Activated CD4-positive, CD25-positive, alpha-beta regulatory T cell treated with anti-CD3 and anti-CD28 coated beads, Interleukin-2, amount 50 U/mL, for 24 hours (primary cell): ENCODE data around the gene BANF2.
"Not testable (repeated sequence)": the region's sequence is repeated elsewhere in the genome, so short reads cannot be mapped to it uniquely, and the experiment has no call there.

Experiments used
- ATAC-seq, 2 donors: fragments of 150-1000 bp; cut with Tn5 transposase; one replicate each; pipeline ENCODE4 v1.10.0; 2021; ENCODE audit warnings: mild to moderate bottlenecking in 1 of 2, moderate library complexity in 1 of 2

BANF2 gene

DNA sequence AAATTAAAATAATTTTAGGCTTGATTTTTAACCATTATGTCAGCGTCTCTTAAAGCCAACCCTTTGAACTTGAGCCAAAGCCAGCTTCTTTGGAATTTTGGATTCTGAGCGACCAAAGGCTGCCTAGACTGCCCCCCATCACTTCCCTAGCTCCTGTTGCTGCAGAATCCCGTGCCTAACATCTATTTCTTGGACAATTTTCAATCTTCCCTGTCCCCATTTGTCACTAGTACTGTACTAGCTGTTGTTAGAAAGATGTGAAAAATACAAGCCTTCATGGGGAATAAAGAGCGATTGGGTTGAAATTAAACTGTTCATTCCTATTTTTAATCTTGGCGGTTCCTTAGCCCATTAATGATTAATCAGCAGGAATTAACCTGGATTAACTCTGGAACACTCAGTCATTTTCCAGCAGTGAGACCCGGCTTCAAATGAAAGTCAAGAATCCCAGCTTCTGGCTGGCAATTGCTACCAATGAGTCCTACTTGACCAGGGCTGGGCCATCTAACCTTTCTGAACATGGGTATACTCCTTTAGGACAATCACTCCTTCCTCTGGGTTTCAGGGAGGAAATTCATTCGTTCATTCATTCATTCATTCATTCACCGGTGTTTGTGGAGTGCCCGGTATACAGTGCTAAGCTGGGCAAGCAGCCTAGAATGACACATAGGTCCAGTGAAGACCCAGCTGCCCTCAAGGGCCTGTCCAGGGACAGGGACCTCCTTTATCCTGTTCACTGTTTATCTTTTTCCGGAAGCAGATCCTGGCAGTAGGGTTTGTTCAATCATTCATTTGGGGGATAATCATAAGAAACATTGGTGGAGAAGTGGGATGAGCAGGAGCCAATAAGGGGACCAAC lies 16.3 kb upstream of the BANF2 start:
- no peak for ATAC-seq

DNA sequence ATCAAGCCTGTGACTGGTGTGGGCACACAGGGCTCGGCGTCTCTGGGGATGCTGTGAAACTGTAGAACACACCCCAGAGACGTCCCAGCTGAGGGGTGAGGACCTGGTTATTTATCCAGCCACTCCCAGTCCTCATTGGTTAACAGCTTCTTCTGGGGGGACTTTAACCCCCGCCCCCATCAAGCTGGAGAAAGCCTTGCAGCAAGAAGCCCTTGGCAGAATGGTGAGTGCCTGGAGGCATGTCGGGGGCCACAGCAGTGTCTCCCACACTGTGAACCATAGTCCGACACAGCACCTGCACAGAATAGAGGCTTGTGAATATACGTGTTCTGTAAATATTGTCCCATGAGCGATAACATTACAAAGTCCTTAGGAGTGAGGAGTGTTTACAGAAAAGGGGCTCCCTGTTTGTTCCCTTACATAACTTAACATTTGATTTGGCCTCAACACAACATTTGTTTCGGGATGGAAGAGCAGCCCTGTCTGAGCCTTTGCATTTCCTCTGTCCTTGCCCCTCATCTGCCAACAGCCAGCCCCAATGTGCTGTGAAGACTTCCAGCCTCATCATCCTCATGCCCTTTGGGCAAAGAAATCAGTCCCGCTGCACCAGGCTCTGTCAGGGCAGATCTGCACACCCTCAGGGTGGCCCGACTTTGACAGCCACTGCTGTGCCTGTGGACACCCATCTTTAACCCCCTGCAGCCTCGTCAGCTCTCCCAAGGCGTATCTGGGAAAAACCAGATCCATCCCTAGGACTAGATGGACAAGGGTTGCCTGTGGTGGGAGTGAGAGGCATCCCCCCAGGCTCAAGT lies 15.5 kb upstream of the BANF2 start:
- ATAC-seq = no peak

DNA sequence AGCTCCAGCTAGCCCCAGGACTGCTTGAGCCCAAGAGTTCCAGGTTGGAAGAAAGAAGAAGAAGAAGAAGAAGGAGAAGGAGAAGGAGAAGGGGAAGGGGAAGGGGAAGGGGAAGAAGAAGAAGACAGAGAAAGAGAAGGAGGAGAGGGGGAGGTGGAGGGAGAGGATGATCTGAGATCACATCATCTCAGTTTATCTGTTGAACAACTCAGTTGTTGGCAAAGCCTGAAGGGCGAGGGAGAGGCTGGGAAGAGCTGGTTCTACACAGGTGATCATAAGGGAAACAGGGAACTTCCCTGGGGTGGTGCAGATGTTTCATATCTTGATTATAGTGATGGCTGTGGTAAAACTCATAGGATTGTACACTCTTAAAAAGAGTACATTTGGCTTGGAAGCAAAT lies 14.6 kb upstream of the BANF2 start:
- ATAC-seq = no peak

- no peak for ATAC-seq
Measured at GRCh38 chr20:17687800-17688199, 12.0 kb upstream of the BANF2 start.

GRCh38 chr20:17688965-17689364 lies 10.8 kb upstream of the BANF2 start:
- no peak for ATAC-seq

DNA sequence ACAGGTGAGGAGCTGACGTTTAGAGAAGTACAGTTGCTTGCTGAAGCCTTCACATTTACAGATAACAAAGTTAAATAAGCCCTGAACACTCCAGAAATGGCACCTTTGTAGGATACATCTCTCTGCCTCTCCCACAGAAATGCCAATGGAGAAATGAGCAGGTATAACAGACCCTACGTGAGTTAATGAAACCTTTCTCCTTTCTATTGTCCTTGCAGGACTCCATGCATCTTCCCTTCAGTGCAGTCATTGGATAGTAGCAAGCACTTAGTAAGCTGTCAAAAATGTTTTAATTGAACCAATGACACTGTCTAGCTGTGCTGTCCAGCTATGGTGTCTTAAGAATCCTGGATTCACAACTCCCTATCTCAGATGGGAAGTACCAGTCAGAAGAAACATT lies 9.6 kb upstream of the BANF2 start:
- ATAC-seq = no peak

DNA sequence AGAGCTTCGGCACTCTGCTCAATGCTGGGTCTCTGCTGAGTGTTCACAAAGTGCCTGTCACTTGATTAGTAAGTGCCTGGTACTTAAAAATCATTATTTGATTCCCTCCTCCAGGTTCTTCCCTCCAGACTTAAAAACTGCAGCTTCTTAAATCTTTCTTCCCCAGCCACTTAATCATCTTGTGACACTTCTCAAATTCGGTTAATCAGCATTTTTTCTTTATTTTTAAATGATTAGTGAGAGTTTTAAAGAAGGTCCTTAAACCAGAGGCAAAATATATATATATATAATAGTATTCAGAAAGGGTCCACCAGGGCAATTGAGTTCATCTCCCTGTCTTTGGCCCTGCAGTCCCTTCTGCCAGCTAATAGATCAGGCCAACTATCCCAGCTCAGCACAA lies 8.0 kb upstream of the BANF2 start:
- no peak for ATAC-seq

- no peak for ATAC-seq
Measured at GRCh38 chr20:17693444-17694001, 6.2 kb upstream of the BANF2 start.

DNA sequence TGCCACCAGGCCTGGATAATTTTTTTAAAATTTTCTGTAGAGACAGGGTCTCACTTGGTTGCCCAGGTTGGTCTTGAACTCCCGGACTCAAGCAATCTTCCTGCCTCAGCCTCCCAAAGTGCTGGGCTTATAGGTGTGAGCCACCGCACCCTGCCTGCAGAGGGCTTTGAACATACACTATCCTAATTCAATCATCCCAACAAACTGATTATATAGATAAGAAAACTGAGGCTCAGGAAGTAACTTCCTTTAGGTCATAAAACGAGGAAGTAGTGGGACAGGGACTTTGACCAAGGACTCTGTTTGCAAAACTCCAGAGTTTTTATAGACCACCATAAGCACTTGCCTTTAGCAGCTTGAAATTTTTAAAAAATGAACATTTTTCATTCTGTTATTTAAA lies 5.0 kb upstream of the BANF2 start:
- no peak for ATAC-seq

DNA sequence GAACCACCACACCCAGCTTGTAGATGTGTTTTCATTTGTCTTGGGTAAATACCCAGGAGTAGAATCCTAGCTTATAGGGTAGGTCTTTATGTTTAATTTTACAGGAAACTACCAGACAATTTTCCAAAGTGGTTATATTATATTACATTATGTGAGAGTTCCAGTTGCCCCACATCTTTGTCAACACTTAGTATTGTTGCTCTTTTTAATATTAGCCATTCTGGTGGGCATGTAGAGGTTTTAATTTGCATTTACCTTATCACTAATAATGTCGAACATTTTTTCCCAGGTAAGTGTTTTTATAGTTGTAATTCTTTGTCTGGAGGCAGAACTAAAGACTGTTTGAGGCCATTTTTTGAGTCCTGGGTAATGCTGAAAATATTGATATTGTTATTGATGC lies 3.5 kb upstream of the BANF2 start:
- no peak for ATAC-seq

- ATAC-seq = no peak
Measured at GRCh38 chr20:17697171-17697570, 2.6 kb upstream of the BANF2 start.

GRCh38 chr20:17698384-17698783 lies 1.4 kb upstream of the BANF2 start:
- no peak for ATAC-seq

GRCh38 chr20:17700637-17701036 lies 871 bp downstream of the BANF2 start:
- ATAC-seq = no peak

DNA sequence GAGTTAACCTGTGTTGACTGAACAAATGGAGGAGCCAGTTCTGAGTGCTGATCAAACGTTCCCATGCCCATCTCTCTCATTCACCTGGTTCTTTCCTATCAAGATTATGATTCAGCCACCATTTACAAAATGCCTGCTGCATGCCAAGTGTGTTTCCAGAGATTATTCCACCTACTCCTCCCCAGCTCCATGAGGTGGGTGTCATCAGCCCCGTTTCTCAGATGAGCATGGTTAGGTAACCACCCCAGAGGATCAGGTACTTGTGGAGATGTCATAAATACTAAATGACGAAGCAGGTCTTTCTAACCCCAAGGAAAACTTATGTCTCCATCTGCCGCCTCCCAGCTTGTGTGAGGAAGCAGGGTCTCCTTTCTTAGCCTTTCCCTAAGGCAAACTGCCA lies 2.1 kb downstream of the BANF2 start:
- ATAC-seq = no peak

GRCh38 chr20:17704589-17705317 lies 5.0 kb downstream of the BANF2 start:
- ATAC-seq = no peak

DNA sequence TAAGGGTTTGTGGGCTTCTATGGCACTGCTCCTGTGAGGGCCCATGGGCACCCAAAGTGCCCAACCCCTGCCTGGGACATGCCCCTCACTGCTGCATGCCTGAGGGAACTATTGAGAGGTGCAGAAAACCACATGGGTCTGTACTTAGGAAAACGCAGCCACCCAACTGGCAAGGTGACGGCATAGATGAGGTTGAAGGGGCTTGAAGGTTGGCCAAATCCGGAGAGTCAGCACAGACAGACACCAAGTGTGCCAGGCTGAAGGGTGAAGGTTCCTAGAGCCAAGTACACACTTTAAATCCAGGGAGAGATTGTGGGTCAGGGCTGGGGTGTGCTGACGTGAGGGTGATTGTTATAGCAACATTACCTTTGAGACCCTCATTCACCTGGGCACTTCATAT lies 6.2 kb downstream of the BANF2 start:
- ATAC-seq = no peak

GRCh38 chr20:17706632-17707031 lies 6.9 kb downstream of the BANF2 start:
- ATAC-seq = no peak

DNA sequence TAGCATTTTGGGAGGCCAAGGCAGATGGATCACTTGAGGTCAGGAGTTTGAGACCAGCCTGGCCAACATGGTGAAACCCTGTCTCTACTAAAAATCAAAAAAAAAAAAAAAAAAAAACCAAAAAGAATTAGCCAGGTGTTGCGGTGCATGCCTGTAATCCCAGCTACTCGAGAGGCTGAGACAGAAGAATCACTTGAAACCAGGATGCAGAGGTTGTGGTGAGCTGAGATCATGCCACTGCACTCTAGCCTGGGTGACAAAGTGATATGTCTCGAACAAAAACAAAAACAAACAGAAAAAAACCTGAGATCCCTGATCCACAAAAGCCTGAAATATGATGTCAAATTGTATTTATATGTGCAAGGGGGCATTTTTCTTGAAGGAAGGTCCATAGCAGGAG lies 8.2 kb downstream of the BANF2 start:
- ATAC-seq = not testable (repeated sequence)

GRCh38 chr20:17708675-17709360 lies 9.1 kb downstream of the BANF2 start:
- ATAC-seq = no peak

GRCh38 chr20:17709361-17710293 lies 9.9 kb downstream of the BANF2 start:
- no peak for ATAC-seq
